LHCN-M2 (cell line): ENCODE results near the gene ZNF160. TPM values are rescaled to one million over a fixed set of nuclear protein-coding genes. Genes with fewer than 3 reads are reported as not detected.
"Not testable (repeated sequence)": the region's sequence is repeated elsewhere in the genome, so short reads cannot be mapped to it uniquely, and the experiment has no call there.

Experiments
- DNase-seq: peaks from one replicate; pipeline ENCODE4 v3.0.0-alpha.2; 2012; ENCODE audit warnings: low read depth
- total RNA-seq: library from RNA; depleted of rRNA; stranded (reverse); fragments of >200 nt; gene quantifications from 2 replicates; pipeline ENCODE4 v1.2.3, GENCODE V29; 2014

ZNF160 gene
- total RNA-seq, 1 experiment from 2014 or later, result 20.6 TPM

DNA sequence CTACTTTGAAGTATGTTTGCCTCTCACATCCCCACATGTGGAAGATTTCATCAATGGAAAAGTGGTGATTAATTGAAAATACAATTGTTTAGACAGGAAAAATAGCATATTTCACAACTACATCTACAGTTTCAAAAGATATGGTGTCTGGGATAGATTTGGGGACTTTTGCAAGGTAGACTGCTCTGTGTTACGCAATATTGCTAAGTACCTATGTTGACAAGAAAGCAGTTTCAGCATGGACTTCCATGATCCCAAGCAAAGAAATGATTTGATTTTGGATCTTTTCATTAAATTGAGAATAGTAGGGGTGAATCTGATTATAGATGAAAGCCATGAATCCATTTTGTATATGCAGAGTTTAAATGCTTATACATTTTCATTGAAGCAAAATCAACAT lies 10.5 kb downstream of the ZNF160 start:
- no peak for DNase-seq

- no peak for DNase-seq
Measured at GRCh38 chr19:53091413-53092254, 11.6 kb downstream of the ZNF160 start.

DNA sequence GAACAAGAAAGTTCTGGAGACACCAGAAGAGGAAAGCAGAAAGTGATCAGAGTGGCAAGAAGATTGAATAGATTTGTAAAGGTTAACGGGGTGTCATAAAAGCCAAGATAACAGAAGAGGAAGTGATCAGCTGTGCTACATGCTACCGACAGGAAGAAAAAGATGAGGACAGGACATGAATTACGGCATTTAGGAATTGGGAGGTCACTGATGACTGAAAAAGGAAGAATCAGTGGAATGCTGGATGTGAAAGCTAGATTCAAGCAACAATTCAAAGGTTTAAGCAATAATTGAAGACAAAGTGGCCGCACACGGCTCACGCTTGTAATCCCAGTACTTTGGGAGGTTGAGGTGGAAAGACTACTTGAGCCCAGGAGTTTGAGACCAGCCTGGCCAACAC lies 15.1 kb downstream of the ZNF160 start:
- no peak for DNase-seq

DNA sequence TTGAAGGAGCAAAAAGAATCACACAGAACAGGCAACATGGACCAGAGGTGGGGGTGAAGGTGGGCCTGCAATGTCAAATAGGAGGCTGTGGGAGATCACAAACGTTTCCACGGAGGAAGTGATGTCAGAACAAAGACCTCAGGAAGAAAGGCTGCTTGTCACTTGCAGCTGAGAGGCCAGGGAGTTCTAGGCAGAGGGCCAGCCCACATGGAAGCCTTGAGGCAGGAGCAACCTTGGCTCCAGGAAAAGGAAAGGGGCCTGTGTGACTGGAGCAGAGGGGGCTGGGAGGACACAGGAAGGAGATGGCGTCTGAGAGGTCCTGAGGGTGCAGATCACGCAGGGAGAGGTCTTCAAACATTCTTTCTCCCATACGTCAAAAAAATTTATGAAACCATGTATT lies 16.3 kb downstream of the ZNF160 start:
- no peak for DNase-seq

DNA sequence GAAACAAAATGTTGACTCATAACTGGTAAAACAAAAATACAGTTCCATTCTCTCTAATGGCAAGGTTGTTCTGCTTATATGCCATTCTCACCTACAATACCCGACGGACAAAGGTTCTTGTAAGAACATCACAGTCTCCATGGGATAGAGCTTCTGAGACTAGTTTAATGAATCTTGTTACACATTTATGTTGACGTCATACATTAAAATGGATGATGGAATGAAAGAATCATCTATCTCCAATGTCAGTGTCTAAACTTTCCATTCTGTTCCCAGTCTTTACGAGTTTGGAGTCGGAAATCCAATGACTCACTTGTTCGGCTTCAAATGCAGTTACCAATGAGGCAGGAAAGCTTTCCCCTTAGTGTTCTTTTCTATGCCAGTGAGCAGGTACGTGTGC lies 17.7 kb downstream of the ZNF160 start:
- DNase-seq, result no peak

DNA sequence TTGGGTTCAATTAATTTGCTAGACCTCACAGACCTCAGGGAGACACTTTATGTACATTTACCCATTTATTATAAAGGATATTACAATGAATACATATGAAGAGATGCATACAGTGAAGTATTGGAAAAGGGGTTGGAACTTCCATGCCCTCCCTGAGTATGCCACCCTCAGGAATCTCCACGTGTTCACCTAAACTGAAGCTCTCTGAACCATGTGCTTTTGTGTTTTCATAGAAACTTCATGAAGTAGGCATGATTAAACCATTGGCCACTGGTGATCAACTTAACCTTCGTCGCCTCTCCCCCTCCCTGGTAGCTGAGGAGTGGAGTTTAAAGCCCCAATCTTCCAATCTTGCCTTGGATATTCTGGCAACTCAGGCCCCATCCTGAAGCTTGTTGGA lies 20.3 kb downstream of the ZNF160 start:
- no peak for DNase-seq

DNA sequence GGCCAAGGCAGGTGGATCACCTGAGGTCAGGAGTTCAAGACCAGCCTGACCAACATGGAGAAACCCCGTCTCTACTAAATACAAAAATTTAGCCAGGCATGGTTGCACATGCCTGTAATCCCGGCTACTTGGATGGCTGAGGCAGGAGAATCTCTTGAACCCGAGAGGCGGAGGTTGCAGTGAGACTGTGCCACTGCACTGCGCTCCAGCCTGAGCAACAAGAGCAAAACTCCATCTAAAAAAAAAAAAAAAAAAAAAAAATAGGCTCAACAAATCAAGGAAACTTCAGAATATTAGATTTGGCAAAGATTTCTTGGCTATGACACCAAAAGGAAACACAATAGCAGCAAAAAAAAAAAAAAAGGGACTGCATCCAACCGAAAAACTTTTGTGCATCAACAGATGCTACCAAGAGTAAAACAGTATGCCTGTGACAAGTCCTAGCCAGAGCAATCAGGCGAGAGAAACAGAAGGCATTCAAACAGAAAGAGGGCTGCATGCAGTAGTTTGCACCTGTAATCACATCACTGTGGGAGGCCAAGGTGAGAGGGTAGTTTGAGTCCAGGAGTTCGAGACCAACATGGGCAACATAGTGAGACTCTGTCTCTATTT lies 23.8 kb downstream of the ZNF160 start:
- no peak for DNase-seq

DNA sequence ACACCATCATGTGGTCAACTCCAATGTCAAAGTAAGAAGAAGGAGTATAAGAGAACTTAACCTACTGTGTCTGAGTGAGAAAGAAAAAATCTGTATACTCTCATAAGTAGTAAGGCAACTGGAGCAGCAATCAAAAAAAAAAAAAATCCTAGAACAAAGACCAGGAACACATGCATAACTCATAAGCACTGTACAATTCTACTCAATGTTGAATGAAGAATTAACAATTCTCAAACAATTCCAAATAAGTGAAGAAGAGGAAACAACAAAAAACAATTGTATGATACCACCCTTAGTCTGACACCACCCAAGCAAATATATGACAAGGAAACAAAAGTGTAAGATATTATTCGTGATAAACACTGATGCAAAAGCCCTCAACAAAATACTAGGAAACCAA lies 24.6 kb downstream of the ZNF160 start:
- DNase-seq, result no peak

DNA sequence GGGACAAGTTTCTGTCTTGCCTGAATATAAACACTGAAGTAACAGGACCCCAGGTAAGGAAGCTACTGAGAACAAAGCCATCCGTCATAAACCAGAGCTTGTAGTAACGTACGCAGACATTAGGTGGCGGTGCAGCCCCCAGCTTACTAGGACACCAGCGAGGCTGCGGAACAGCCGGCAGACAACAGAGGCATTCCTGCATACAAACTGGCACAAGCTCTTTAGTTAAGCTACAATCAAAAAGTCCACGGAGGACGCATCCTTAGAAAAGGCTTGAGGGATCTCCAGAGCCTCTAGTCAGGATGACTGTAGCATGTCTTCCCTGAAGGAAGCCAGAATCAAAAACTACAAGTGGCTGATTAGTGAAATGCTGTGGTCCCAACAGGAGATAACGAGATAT lies 26.2 kb downstream of the ZNF160 start:
- DNase-seq, result peak; percentile 3

GRCh38 chr19:53068834-53069233 lies 34.4 kb downstream of the ZNF160 start:
- no peak for DNase-seq

DNA sequence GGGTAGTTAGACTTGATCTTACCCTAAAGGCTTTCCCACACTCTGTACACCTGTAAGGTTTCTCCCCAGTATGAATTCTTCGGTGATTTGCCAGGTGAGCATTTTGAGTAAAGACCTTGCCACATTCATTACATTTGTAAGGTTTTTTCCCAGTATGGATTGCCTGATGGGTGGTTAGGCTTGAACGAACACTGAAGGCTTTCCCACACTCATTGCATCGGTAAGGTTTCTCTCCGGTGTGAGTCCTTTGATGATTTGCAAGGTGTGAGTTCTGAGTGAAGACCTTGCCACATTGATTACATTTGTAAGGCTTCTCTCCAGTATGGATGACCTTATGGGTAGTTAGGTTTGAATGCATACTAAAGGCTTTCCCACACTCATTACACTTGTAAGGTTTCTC lies 35.0 kb downstream of the ZNF160 start:
- DNase-seq, result no peak

- peak; percentile 8 for DNase-seq
Measured at GRCh38 chr19:53057904-53058580, 45.2 kb downstream of the ZNF160 start.

- DNase-seq, result no peak
Measured at GRCh38 chr19:53055117-53055516, 48.1 kb downstream of the ZNF160 start.

DNA sequence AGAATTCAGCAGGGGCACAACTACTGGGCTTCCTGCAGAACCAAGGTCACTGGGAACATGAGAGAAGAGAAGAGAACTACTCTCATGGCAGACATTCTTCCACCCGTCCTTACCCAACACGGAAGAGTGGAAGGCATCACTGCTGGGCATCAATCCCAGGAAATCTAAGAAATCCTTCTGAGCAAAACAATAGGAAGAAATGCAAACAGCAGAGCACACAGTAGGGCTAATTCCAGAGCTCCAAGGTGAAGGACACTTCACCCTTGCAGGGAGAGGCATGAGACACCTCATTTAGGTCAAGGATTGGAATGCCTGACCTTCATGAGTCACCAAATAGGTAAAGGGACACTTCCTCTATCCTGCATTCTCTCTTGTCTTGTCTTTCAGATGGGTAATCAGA lies 55.8 kb downstream of the ZNF160 start:
- DNase-seq, result no peak

GRCh38 chr19:53045536-53045935 lies 57.7 kb downstream of the ZNF160 start:
- DNase-seq, result no peak

- no peak for DNase-seq
Measured at GRCh38 chr19:53041366-53041765, 61.9 kb downstream of the ZNF160 start.

GRCh38 chr19:53037101-53038097 lies 65.8 kb downstream of the ZNF160 start:
- peak; percentile 58 for DNase-seq

- DNase-seq, result no peak
Measured at GRCh38 chr19:53034948-53035675, 68.1 kb downstream of the ZNF160 start.

- DNase-seq, result no peak
Measured at GRCh38 chr19:53034054-53034453, 69.2 kb downstream of the ZNF160 start.

DNA sequence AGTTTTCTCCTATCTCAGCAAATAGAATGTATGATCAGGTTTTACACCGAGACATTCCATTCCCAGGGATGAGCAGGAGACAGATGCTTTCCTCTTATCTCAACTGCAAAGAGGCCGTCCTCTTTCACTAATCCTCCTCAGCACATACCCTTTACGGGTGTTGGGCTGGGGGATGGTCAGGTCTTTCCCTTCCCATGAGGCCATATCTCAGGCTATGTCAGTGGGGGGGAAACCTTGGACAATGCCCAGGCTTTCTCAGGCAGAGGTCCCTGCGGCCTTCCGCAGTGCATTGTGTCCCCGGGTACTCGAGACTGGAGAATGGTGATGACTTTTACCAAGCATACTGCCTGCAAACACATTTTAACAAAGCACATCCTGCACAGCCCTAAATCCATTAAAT lies 74.9 kb downstream of the ZNF160 start:
- not testable (repeated sequence) for DNase-seq

DNA sequence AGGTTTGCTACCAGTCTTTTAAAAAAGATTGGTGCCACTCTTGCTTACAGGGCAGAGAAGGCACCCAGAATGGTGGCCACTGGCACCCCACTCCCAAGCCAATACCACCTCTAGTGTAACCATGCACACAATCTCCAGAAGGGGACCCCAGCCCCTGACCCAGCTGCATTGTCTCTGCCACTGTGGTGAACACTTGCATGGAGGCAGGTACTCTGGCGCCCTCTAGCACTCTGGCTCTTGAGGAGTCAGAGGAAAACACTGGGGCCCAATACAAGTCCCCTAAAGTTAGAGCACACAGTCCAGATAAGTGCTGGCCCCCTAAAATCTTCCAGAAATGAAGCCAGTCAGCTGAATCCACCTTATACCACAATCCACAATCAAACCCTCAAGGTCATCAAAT lies 83.5 kb downstream of the ZNF160 start:
- DNase-seq, result no peak
